SJSA1 (cell line): ENCODE measurements around the gene FREM2. TPM values are rescaled to one million over a fixed set of nuclear protein-coding genes. Genes with fewer than 3 reads are reported as not detected.

Source experiments
- DNase-seq, 2 experiments: peaks; one replicate each; pipeline ENCODE4 v3.0.0-alpha.2; 2015 to 2020; ENCODE audit warnings: low spot score in 2 of 2, low read depth in 1 of 2
- H3K27ac ChIP-seq: fragments of 250-450 bp; sonication (Bioruptor Pico); 2 replicates; pipeline ENCODE4 v1.5.1; 2020; ENCODE audit warnings: mild to moderate bottlenecking, moderate library complexity
- H3K27me3 ChIP-seq: fragments of 250-450 bp; sonication (Bioruptor Pico); replicated peaks from 2 replicates; pipeline ENCODE4 v1.5.1; 2020; ENCODE audit warnings: mild to moderate bottlenecking, moderate library complexity
- H3K36me3 ChIP-seq: fragments of 250-450 bp; sonication (Bioruptor Pico); 2 replicates; pipeline ENCODE4 v1.5.1; 2020; ENCODE audit warnings: mild to moderate bottlenecking
- H3K4me1 ChIP-seq: fragments of 250-450 bp; sonication (Bioruptor Pico); replicated peaks from 2 replicates; pipeline ENCODE4 v1.6.1; 2021; ENCODE audit warnings: mild to moderate bottlenecking
- H3K4me3 ChIP-seq: fragments of 250-450 bp; sonication (Bioruptor Pico); 2 replicates; pipeline ENCODE4 v1.5.1; 2020; ENCODE audit warnings: mild to moderate bottlenecking
- H3K9me3 ChIP-seq: fragments of 250-450 bp; sonication (Bioruptor Pico); replicated peaks from 2 replicates; pipeline ENCODE4 v1.5.1; 2020; ENCODE audit warnings: mild to moderate bottlenecking
- total RNA-seq: library from RNA; depleted of rRNA; stranded (reverse); fragments of >200 nt; shearing (Covaris generic); gene quantifications from 2 replicates; pipeline ENCODE4 v1.2.3, GENCODE V29; 2014

FREM2 gene
- total RNA-seq, 1 experiment from 2014 or later = not detected

DNA sequence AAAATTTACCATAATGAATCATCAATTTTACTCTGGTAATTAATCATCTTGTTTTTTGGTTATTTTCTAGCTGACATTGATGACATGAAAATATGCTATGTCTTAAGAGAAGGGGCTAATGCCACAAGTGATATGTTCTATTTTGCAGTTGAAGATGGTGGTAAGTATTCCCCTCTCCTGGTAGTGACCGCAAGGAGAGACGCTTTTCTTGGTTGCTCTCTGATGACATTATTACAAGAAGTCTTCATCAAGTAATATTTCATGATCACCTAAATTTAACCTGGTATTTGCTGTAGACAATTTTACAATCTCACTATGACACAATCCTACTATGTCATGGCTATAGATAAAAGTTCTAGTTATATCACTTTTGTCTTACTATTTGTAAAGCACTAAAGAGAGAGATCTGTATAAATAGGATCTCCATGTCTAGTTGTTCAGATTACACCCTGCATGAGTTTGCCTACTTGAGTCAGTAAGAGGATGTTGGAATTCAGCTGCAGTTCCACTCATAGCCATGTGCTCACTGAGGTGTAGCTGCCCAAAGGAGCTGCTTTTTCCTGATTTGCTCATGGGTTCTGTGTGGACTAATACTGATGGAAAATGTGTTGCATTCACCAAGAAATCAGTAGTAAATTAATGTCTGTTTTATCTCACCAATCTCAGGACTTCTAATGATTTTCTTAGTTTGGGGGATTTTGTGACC lies 10.9 kb downstream of the FREM2 start:
- no peaks in the 10 kb centered on the region for H3K36me3 ChIP-seq
- H3K4me1 ChIP-seq = no peaks in the 10 kb centered on the region
- H3K9me3 ChIP-seq = no peaks in the 10 kb centered on the region
- H3K27me3 ChIP-seq = no peaks in the 10 kb centered on the region; the same call in 1 of the 2 replicates
- H3K27ac ChIP-seq = no peak overlapping the region
- no peak for DNase-seq
- no peak overlapping the region for H3K4me3 ChIP-seq

DNA sequence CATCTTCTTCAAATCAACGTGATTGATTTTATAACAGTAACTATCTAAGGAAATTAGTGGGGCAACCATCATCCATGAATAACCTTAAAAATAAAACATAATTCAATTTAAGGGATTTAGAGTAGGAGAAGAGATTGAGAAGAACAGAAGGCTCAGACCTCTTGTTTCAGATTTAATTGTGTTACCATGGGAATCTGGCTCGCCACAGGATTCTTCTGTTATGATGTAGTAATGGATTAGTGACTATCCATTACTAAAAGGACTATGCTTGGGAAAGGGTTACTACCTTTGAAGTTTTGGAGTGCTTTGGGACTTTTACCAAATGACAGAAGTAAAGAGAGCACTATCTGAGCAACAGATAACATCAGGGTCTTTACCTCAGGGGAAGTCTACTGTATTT lies 13.2 kb downstream of the FREM2 start:
- no peak overlapping the region for H3K27ac ChIP-seq
- H3K4me1 ChIP-seq = no peaks in the 10 kb centered on the region
- H3K27me3 ChIP-seq = no peaks in the 10 kb centered on the region; the same call in 1 of the 2 replicates
- no peak for DNase-seq
- H3K36me3 ChIP-seq = no peaks in the 10 kb centered on the region
- H3K9me3 ChIP-seq = no peaks in the 10 kb centered on the region
- H3K4me3 ChIP-seq = no peak overlapping the region

DNA sequence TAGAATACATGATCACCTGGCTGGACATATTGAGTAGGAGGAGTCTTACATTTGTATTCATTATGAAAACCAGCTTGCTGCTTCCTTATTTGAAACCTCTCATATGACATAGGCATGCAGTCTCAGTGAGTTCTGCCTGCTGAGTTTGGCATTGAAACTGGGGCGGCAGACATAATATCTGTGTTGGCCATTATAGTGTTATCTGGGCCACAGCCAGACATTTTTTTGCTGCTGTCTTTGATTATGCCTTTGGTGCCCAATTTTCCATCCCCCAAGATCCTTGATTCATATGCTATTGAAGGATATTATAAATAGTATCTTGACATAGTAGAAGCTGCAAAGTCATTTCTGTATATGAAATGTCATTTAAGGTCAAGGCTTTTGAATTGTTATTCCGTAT lies 15.8 kb downstream of the FREM2 start:
- no peaks in the 10 kb centered on the region for H3K4me1 ChIP-seq
- H3K27ac ChIP-seq = no peak overlapping the region
- H3K36me3 ChIP-seq = no peaks in the 10 kb centered on the region
- no peak overlapping the region for H3K4me3 ChIP-seq
- DNase-seq = no peak
- H3K27me3 ChIP-seq = no peaks in the 10 kb centered on the region; the same call in 1 of the 2 replicates
- H3K9me3 ChIP-seq = no peaks in the 10 kb centered on the region

DNA sequence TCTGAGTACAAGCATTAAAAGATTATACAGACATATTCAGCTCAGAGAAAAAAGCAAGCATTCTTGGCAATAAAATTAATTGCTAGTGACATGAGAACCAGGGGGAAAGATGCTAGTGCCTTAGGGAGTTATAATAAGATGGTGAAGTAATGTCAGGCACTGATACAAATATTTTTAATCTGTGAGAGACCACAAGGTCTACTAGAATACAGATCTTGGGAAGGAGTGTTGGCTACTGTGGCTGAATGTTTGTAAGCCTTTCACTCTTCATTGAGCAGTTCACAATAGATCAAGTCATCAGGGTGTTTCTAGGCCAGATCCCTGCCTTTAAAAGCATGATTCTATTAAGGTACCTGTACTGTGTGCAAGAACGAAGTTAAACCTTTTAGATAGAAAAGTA lies 16.4 kb downstream of the FREM2 start:
- DNase-seq = no peak
- Histone ChIP-seq H3K27me3 (no peaks in the 10 kb centered on the region; the same call in 1 of the 2 replicates), H3K9me3 (no peaks in the 10 kb centered on the region), H3K4me3 (no peak overlapping the region), H3K4me1 (no peaks in the 10 kb centered on the region), H3K27ac (no peak overlapping the region), H3K36me3 (no peaks in the 10 kb centered on the region)

DNA sequence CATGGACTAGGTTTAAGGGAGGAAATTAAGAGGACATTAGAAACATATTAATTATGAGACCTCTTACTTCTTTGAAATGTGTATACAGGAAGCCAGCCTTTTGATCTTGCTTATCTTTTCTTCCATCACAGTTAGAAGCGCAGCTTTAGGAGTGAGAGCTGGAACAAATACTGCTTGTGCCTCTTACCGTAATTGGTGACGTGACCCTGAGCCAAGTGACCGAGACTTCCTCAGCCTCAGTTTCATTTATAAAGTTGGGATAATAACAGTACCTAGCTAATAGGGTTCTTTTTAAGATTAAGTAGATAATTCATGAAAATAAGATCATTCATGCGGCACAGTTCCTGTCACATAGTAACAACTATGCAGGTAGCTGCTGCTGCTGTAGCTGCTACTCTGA lies 18.5 kb downstream of the FREM2 start:
- DNase-seq = no peak

DNA sequence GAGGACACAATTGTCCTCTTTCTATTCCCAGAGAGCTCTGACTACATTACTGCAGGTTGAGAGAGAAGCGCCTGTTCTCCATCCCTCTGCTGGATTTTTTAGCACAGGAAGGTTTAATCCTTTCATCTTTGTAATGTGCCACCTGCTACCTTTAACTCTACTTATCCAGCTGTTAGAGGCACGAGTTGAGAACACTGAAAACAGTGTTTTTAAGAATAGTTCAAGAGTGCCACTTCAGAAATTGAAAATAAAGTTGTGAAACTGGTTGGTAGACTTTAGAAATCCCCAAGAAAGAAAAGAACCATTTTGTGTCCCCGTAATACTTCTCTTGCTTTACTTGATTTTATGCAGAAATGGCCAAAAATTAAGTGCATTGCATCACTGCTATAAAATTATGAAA lies 20.6 kb downstream of the FREM2 start:
- no peaks in the 10 kb centered on the region for H3K27me3 ChIP-seq
- no peak overlapping the region for H3K27ac ChIP-seq
- no peaks in the 10 kb centered on the region for H3K9me3 ChIP-seq
- no peaks in the 10 kb centered on the region for H3K36me3 ChIP-seq
- H3K4me1 ChIP-seq = no peaks in the 10 kb centered on the region
- no peak overlapping the region for H3K4me3 ChIP-seq
- DNase-seq = no peak

More for the DNA sequence above, 18.5 kb downstream of the FREM2 start:
- Histone ChIP-seq H3K27me3 (no peaks in the 10 kb centered on the region; the same call in 1 of the 2 replicates), H3K4me1 (no peaks in the 10 kb centered on the region), H3K27ac (no peak overlapping the region), H3K4me3 (no peak overlapping the region), H3K36me3 (no peaks in the 10 kb centered on the region), H3K9me3 (no peaks in the 10 kb centered on the region)

DNA sequence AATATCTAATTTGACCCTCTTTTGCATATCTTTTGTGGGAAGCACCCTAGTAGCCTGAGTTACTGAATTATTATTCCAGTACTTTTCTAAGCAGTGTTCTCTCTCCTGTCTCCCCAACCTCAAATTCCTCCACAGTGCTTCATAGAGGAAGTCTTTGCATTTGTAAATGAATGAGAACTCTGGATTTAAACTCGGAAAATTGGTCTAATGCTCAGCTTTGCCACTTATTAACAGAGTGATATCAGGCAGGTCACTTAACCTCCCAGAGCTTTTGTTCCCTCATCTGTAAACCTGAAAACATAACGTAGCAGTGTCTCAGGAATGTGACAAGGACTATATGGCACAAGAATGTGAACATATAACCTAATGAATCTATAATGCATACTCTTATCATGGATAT lies 26.2 kb downstream of the FREM2 start:
- Histone ChIP-seq H3K4me1 (no peaks in the 10 kb centered on the region), H3K9me3 (no peaks in the 10 kb centered on the region), H3K4me3 (no peak overlapping the region), H3K27ac (no peak overlapping the region), H3K36me3 (no peaks in the 10 kb centered on the region), H3K27me3 (no peaks in the 10 kb centered on the region)
- no peak for DNase-seq

DNA sequence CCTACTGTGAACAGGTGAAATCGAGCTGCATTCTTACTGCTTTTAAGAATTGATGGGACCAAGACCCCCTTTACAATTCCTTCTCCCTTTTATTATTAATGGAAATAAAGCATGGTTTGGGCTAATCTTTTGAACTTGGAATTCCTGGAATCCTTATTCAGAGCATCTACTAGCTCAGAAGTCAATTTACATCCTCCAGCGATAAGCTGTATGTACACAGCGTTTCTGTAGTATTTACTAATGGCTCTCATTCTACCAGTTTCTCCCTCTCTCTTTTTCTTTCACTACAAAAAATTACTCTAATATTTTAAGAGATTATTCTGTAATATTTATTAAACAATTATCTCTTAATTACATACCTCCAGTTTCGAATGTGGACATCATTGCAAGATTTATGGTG lies 31.5 kb downstream of the FREM2 start:
- no peaks in the 10 kb centered on the region for H3K9me3 ChIP-seq
- H3K4me3 ChIP-seq = no peak overlapping the region
- no peaks in the 10 kb centered on the region for H3K4me1 ChIP-seq

DNA sequence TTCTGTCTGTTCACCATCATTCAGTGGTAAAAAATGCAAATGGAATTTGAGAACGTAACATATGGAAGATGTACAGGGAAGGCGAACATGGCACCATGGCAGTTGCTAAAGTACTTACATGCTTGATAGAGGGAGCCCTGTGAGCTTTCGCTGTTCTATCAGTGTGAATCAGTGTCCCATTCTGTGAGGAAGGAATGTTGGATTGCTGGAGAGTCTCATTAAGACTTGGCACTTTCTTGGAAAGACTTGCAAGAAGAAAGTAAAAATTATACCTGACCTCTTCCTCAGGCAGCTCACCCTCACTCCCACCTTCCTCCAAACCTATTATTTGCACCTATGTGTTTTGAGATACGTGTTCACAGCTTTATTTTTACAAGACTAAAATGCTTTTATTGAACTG lies 43.5 kb downstream of the FREM2 start:
- H3K27ac ChIP-seq = no peak overlapping the region
- no peaks in the 10 kb centered on the region for H3K36me3 ChIP-seq
- H3K4me1 ChIP-seq = no peaks in the 10 kb centered on the region
- no peaks in the 10 kb centered on the region for H3K9me3 ChIP-seq
- DNase-seq = no peak
- H3K27me3 ChIP-seq = no peaks in the 10 kb centered on the region; the same call in 1 of the 2 replicates
- no peak overlapping the region for H3K4me3 ChIP-seq

More for the DNA sequence above, 31.5 kb downstream of the FREM2 start:
- H3K27ac ChIP-seq = no peak overlapping the region
- DNase-seq = no peak
- no peaks in the 10 kb centered on the region for H3K27me3 ChIP-seq
- no peaks in the 10 kb centered on the region for H3K36me3 ChIP-seq

DNA sequence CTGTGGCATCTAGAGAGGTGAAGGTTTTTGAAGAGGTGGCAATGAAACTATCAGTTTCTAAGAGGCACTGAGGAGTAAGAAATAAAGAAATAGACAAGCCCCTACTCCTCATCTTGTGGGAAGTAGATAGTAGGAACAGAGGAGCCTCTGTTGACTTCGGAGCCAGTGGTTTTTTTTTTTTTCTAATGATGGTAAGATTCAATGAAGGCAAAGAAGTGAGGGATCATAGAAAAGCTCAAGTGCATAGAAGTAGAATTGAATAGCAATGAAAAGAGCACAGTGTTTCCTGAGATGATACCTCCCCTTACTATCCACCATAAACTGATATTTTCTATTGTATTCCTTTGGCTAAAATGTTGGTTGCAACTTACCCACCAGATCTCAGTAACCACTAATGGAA lies 46.3 kb downstream of the FREM2 start:
- Histone ChIP-seq H3K27me3 (no peaks in the 10 kb centered on the region), H3K36me3 (no peaks in the 10 kb centered on the region), H3K4me1 (no peaks in the 10 kb centered on the region), H3K9me3 (no peaks in the 10 kb centered on the region), H3K27ac (no peak overlapping the region), H3K4me3 (no peak overlapping the region)
- DNase-seq = no peak

DNA sequence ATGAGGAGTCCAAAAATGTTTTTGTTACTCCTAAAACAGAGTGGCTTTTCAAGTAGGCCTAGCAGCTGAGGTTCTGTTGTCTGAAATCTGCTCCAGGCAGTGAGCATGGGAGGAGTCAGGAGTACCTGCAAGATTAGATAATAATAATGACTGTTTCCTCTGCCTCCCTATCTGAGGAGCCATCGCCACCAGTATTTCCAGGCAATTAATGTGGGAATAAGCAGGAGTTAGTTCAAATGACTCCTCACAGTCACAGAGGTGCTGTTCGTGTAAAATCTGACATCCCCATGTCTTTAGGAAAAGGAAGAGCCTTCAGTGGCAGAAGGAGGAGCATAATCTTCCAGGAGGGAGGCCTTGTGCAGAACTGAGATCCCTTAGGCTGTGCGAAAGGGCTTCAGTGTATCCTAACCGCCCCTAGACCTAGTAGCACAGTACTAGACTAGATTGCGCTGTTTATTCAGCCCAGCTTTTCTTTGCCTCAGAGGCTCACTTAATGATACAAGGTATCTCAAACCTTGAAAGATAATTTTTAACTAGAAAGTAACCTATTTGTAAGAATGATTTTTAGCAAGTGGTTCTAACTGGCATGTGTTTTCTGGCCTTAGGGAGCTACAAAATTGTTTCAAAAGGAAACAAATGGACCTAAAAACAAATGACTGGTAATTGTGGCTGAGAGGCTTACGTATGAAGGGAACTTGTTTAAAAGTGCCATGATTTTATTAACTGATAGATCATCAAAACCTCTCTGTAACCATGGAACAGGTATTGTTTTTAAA lies 49.0 kb downstream of the FREM2 start:
- no peaks in the 10 kb centered on the region for H3K4me1 ChIP-seq
- no peaks in the 10 kb centered on the region for H3K9me3 ChIP-seq
- no peak overlapping the region for H3K4me3 ChIP-seq
- no peaks in the 10 kb centered on the region for H3K27me3 ChIP-seq
- no peak for DNase-seq
- no peak overlapping the region for H3K27ac ChIP-seq
- H3K36me3 ChIP-seq = no peaks in the 10 kb centered on the region

DNA sequence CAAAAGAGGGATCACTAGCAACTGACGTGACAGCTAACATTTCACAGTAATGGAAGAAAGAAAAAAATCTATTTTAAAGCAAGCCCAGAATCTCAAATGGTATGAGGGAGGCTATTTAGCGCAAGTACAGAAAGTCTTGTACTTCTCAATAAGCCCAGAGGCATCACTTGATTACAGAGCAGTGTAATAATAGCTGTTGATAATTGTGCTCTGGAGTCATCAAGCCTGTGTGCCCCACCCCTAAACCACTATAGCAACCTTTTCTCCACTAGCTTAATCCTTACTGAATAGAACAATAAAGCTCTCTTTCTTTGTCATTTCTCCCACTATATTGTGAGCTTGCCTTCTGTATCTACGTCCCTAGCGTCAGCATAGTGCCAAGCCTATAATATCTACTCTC lies 56.6 kb downstream of the FREM2 start:
- Histone ChIP-seq H3K27me3 (no peaks in the 10 kb centered on the region), H3K4me3 (no peak overlapping the region), H3K36me3 (no peaks in the 10 kb centered on the region), H3K27ac (no peak overlapping the region), H3K9me3 (no peaks in the 10 kb centered on the region), H3K4me1 (no peaks in the 10 kb centered on the region)
- no peak for DNase-seq

DNA sequence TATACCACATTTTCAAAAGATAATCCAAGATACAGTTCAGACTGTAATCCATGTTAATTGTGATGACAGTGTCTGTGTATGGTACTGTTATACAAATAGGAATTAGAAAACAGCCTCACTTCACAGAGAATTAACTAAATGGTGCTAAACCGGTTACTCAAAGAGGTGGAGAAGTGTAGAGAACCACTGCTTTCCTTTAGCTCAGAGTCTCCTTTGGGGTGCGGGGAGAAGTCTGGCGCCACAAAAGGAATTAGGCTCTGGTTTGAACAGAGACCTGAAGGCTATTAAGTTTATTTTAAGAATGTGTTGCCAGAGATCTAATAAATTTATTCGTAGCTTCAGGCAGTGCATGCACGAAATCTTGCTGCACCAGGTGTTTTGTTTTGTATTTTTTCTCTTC lies 65.8 kb downstream of the FREM2 start:
- H3K27ac ChIP-seq = no peak overlapping the region
- H3K27me3 ChIP-seq = no peaks in the 10 kb centered on the region
- no peaks in the 10 kb centered on the region for H3K9me3 ChIP-seq
- H3K4me3 ChIP-seq = no peak overlapping the region
- DNase-seq = no peak
- no peaks in the 10 kb centered on the region for H3K4me1 ChIP-seq
- H3K36me3 ChIP-seq = no peaks in the 10 kb centered on the region

DNA sequence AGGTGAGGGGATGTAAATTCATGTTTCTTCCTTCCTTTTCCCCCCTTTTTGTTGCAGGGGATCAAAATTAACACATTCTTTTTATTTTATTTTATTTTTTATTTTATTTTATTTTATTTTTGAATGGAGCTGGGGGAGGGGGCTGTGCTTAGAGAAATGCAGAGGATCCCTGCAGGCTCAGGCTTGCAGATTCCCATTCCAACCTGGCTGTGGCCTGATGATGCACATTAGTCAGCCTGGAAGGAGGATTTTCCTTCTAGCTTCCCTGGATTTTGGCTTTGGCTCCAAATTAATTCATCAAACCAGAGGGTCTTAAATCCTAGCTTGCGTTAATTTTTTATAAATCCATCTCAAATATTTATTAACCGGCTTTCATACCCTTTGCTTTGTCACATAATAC lies 67.0 kb downstream of the FREM2 start:
- Histone ChIP-seq H3K4me1 (no peaks in the 10 kb centered on the region), H3K4me3 (no peak overlapping the region), H3K36me3 (no peaks in the 10 kb centered on the region), H3K27ac (no peak overlapping the region), H3K9me3 (no peaks in the 10 kb centered on the region), H3K27me3 (no peaks in the 10 kb centered on the region)
- DNase-seq = no peak
